K562 (cell line): ENCODE results near the gene EXTL1. TPM values are rescaled to one million over a fixed set of nuclear protein-coding genes. Genes with fewer than 3 reads are reported as not detected.
A peak's percentile ranks its signal among the peaks of the same experiment; 100 is the strongest.

Experiments
- ATAC-seq: fragments of 200-7000 bp; cut with Tn5 transposase; 3 replicates; pipeline ENCODE4 v1.9.1; 2020; ENCODE audit warnings: moderate library complexity
- BruUV-seq: library from RNA; stranded (reverse); fragments of 400-500 nt; replicated peaks from 2 replicates; lab custom pipeline; 2021; lab: Mats Ljungman, UMichigan
- CTCF ChIA-PET: fragments of 300-600 bp; formaldehyde crosslinking; extraction: SDS; loops from one replicate; lab custom pipeline; 2021; ENCODE audit warnings: low intra/inter-chr PET ratio; lab: Yijun Ruan, JAX
- POLR2A ChIA-PET: fragments of 300-600, 350-650 bp; sonication (Branson Sonifier 250); formaldehyde crosslinking; extraction: SDS; loops from one replicate; lab custom pipeline; 2021; ENCODE audit warnings: antibody characterized with exemption, inconsistent platforms; lab: Yijun Ruan, JAX
- DNase-seq, 4 experiments: peaks; one replicate each; pipeline versions ENCODE4 v3.0.0 to v3.0.0-alpha.2; 2011 to 2018; ENCODE audit warnings: low spot score in 3 of 4, mixed read lengths in 3 of 4; ENCODE audit errors: extremely low read depth in 1 of 4
- FAIRE-seq: peaks from 2 replicates; lab custom pipeline; 2011; peaks lifted over from hg19 to GRCh38; lab: Jason Lieb, UNC
- H2AFZ ChIP-seq: 2 replicates; pipeline ENCODE4 v1.6.0; 2011; ENCODE audit warnings: low read depth, low read length, control low read depth, inconsistent platforms
- H3K27ac ChIP-seq: fragments of 200-600 bp; 3 replicates; pipeline ENCODE4 v1.8.0; 2011; ENCODE audit warnings: low read depth, mild to moderate bottlenecking, control low read depth, inconsistent platforms, low read length, moderate library complexity, mixed read lengths; ENCODE audit errors: extremely low read depth
- H3K27me3 ChIP-seq, 2 experiments: fragments of 300-600 bp in 1 of 2; 2 replicates in 1 of 2; 3 replicates in 1 of 2; pipeline versions ENCODE4 v1.6.0 to v1.8.0; 2011; ENCODE audit warnings: inconsistent platforms in 2 of 2, low read length in 2 of 2, mild to moderate bottlenecking in 1 of 2, mixed read lengths in 1 of 2, moderate library complexity in 1 of 2; ENCODE audit not compliant: control insufficient read depth in 2 of 2, insufficient read depth in 2 of 2
- H3K36me3 ChIP-seq: fragments of 300-600 bp; 3 replicates; pipeline ENCODE4 v1.8.0; 2011; ENCODE audit warnings: mild to moderate bottlenecking, low read length, inconsistent platforms; ENCODE audit not compliant: control insufficient read depth, insufficient read depth
- H3K4me1 ChIP-seq, 2 experiments: fragments of 200-600 bp in 1 of 2; replicated peaks in 1 of 2; 2 replicates in 1 of 2; 3 replicates in 1 of 2; pipeline versions ENCODE4 v1.5.1 to v1.8.0; 2011; ENCODE audit warnings: inconsistent platforms in 2 of 2, low read length in 2 of 2, mild to moderate bottlenecking in 1 of 2, mixed read lengths in 1 of 2, moderate library complexity in 1 of 2; ENCODE audit not compliant: control insufficient read depth in 2 of 2, insufficient read depth in 2 of 2
- H3K4me2 ChIP-seq: 2 replicates; pipeline ENCODE4 v1.6.1; 2011; ENCODE audit warnings: low read length, control low read depth, inconsistent platforms, mixed read lengths; ENCODE audit not compliant: insufficient read depth
- H3K4me3 ChIP-seq: fragments of 200-600 bp; sonication (generic), shearing (Covaris generic); 2 replicates; pipeline ENCODE4 v1.5.1; 2016; ENCODE audit warnings: control low read depth, inconsistent platforms
- H3K79me2 ChIP-seq: fragments of 200-600 bp; 3 replicates; pipeline ENCODE4 v1.8.0; 2011; ENCODE audit warnings: low read length, inconsistent platforms; ENCODE audit not compliant: control insufficient read depth, insufficient read depth
- H3K9ac ChIP-seq, 2 experiments: 2 replicates each; pipeline versions ENCODE4 v1.6.0 to v1.6.1; 2011; ENCODE audit warnings: low read depth in 2 of 2, low read length in 2 of 2, control low read depth in 1 of 2, inconsistent platforms in 1 of 2, mild to moderate bottlenecking in 1 of 2, mixed read lengths in 1 of 2; ENCODE audit not compliant: insufficient read depth in 1 of 2
- H3K9me1 ChIP-seq: one replicate; pipeline ENCODE4 v1.6.0; 2011; ENCODE audit warnings: inconsistent platforms, mild to moderate bottlenecking, low read length, moderate library complexity; ENCODE audit not compliant: control insufficient read depth, insufficient read depth
- H3K9me3 ChIP-seq: replicated peaks from 2 replicates; pipeline ENCODE4 v1.5.1; 2011; ENCODE audit warnings: low read depth, low read length, inconsistent platforms; ENCODE audit not compliant: control insufficient read depth, insufficient read depth
- H4K20me1 ChIP-seq: replicated peaks from 2 replicates; pipeline ENCODE4 v1.6.1; 2011; ENCODE audit warnings: low read length, inconsistent platforms, mixed read lengths; ENCODE audit not compliant: control insufficient read depth, insufficient read depth
- RB1 ChIP-seq: fragments of 450-650 bp; IDR thresholded peaks from 2 replicates; pipeline ENCODE4 v1.6.1; 2017; ENCODE audit warnings: low read depth, mild to moderate bottlenecking
- TAL1 ChIP-seq: fragments of 450-650 bp; IDR thresholded peaks from 2 replicates; pipeline ENCODE4 v1.6.1; 2016; ENCODE audit warnings: mild to moderate bottlenecking
- TEAD4 ChIP-seq, 2 experiments: sonication (generic) in 1 of 2; formaldehyde crosslinking in 1 of 2; IDR thresholded peaks; 2 replicates each; pipeline versions ENCODE4 v1.6.1 to v1.8.0; 2012 to 2022; ENCODE audit warnings: borderline replicate concordance in 1 of 2, inconsistent platforms in 1 of 2, low read length in 1 of 2, mild to moderate bottlenecking in 1 of 2, missing genetic modification reagents in 1 of 2
- WGBS: fragments of 100-300 bp; shearing (Covaris generic); methylation state at CpG from one replicate; pipeline ENCODE4 v1.1.6; 2016; ENCODE audit warnings: low coverage, mixed read lengths; ENCODE audit not compliant: insufficient coverage; ENCODE audit errors: missing lambda C conversion rate; 5-methylcytosine and 5-hydroxymethylcytosine counted together
- in situ Hi-C: fragments of 300-500 bp; cut with MboI; formaldehyde crosslinking; loops from 4 replicates; pipeline ENCODE4 v1.15.0; 2018; ENCODE audit warnings: inconsistent platforms, mixed read lengths
- intact Hi-C: fragments of 100-400 bp; cut with micrococcal nuclease; formaldehyde crosslinking; loops from 2 replicates; pipeline ENCODE4 v1.14.2; 2022
- polyA plus RNA-seq, 8 experiments: library from polyadenylated mRNA; depleted of rRNA in 4 of 8; stranded (reverse) in 5 of 8; unstranded in 3 of 8; fragments of >200 nt; fragmentation: Nextera tagmentation in 2 of 8; fragmentation: Illumina TruSeq in 1 of 8; extraction: Ambion mirVana in 2 of 8; extraction: Trizol in 1 of 8; gene quantifications; 2 replicates each; pipeline versions ENCODE4 v1.2.1 to v1.2.3, GENCODE V29; 2011 to 2014; ENCODE audit warnings: inconsistent platforms in 1 of 8, missing spikeins in 1 of 8
- total RNA-seq, 7 experiments: library from RNA; depleted of rRNA in 6 of 7; stranded (reverse); fragments of >200 nt in 6 of 7; fragmentation: Illumina TruSeq in 2 of 7; extraction: Trizol in 2 of 7; gene quantifications; 2 replicates each; pipeline versions ENCODE4 v1.2.1 to v1.2.3, GENCODE V29; 2011 to 2021; ENCODE audit warnings: low replicate concordance in 1 of 7
- TF ChIP-seq, protein P1 (sequence below): fragments of 250-450 bp; sonication (Bioruptor Pico); IDR thresholded peaks from 2 replicates; pipeline ENCODE4 v1.9.0; 2021; ENCODE audit warnings: mild to moderate bottlenecking
- TF ChIP-seq, protein P2 (sequence below), 2 experiments: IDR thresholded peaks; 2 replicates each; pipeline ENCODE4 v1.6.1; 2012; ENCODE audit warnings: improper control_type of control experiment in 2 of 2, low read depth in 2 of 2, low read length in 2 of 2, borderline replicate concordance in 1 of 2

The EXTL1 gene
- total and polyA plus RNA-seq, 9 of the 15 experiments (the other 6 are each of a cell fraction or from before 2014, with no cell fraction given): 0.04 to 0.23 (median 0.08) TPM; not detected in 3

DNA sequence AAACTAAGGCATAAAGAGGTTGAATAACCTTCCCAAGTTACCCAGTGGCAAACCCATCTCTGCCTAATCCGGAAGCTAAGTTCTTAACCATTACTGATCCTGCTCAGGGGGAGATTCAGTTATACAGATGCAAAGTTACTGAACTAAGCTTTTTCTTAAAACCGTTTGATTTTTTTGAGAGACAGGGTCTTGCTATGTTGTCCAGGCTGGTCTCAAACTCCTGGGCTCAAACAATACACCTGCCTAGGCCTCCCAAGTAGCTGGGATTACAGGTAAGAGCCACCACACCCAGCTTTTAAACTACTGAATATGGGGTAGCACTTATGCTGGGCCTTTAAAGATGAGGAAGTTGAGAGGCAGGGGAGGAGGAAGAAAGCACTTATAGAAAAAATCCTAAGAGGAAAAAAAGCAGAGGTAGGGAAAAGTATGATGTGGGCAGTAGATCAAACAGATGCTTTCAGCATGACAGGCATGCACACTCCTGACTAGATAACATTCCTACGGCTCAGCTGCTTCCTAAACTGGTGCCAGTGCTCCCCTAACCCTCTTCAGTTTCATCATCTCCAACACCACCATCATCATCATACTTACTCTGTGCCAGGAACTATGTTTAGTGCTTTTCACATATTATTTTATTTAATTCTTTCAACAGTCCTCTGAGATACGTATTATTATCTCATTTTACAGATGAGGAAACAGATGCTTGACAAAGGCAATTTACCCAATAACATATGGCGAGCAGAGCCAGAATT, 29.5 kb upstream of the EXTL1 start:
- Histone ChIP-seq H3K9me3 (no peaks in the 10 kb centered on the region), H3K36me3 (peaks cover 10% of the 10 kb centered on the region; the same call in 2 of the 3 replicates), H4K20me1 (no peaks in the 10 kb centered on the region), H3K4me3 (no peak overlapping the region), H3K27me3 (no peaks in the 10 kb centered on the region), H3K9ac (no peak overlapping the region), H3K27ac (no peak overlapping the region), H3K79me2 (0 out of 3 replicates have a peak, but pooled peaks cover 4% of the 10 kb centered on the region), H2AFZ (peak overlapping the region; percentile 75; the same call in 1 of the 2 replicates), H3K9me1 (no peaks in the 10 kb centered on the region), H3K4me2 (peak overlapping the region; percentile 19; the same call in 1 of the 2 replicates), H3K4me1 (peaks cover 26 to 43% of the 10 kb centered on the region in 2 experiments)
- 46% methylated on average over 5 of the region's 5 CpGs for WGBS
- ChIA-PET POLR2A (interaction anchor here (0.9 to 1.2 kb wide), 3 partner anchors 83 to 97 kb away, joined by 3 to 9 read pairs (median 4); no protein-coding TSS in a partner anchor), CTCF (no interaction called here)
- BruUV-seq: no TSS peak
- no peak for ATAC-seq
- intact Hi-C loops: loop anchor here (10.0 kb wide), 1 partner anchor 167 kb away; no protein-coding TSS in a partner anchor
- no peak for DNase-seq
- in situ Hi-C loops: no loop called here
- no peak for FAIRE-seq
- TF ChIP-seq, protein P1, sequence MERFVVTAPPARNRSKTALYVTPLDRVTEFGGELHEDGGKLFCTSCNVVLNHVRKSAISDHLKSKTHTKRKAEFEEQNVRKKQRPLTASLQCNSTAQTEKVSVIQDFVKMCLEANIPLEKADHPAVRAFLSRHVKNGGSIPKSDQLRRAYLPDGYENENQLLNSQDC: 0 out of 2 replicates have a peak, but pooled peaks have one; percentile 35
- TF ChIP-seq RB1: no peak
- 0 out of 2 replicates have a peak, but pooled peaks have one; percentile 17 for TF ChIP-seq TAL1
- peak; percentile 57; the same call in 1 of the 2 replicates for TF ChIP-seq TEAD4 (IDR thresholded peaks at IDR 0.05; ENCODE audit: low read length)
- TF ChIP-seq TEAD4 (CRISPR knock-in tag; IDR thresholded peaks at IDR 0.05; ENCODE audit: borderline replicate concordance): no peak
- TF ChIP-seq, protein P2, sequence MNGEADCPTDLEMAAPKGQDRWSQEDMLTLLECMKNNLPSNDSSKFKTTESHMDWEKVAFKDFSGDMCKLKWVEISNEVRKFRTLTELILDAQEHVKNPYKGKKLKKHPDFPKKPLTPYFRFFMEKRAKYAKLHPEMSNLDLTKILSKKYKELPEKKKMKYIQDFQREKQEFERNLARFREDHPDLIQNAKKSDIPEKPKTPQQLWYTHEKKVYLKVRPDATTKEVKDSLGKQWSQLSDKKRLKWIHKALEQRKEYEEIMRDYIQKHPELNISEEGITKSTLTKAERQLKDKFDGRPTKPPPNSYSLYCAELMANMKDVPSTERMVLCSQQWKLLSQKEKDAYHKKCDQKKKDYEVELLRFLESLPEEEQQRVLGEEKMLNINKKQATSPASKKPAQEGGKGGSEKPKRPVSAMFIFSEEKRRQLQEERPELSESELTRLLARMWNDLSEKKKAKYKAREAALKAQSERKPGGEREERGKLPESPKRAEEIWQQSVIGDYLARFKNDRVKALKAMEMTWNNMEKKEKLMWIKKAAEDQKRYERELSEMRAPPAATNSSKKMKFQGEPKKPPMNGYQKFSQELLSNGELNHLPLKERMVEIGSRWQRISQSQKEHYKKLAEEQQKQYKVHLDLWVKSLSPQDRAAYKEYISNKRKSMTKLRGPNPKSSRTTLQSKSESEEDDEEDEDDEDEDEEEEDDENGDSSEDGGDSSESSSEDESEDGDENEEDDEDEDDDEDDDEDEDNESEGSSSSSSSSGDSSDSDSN (IDR thresholded peaks at IDR 0.05; ENCODE audit: borderline replicate concordance in 1 of 2, low read depth in 2 of 2, low read length in 2 of 2): no peak
